ENCODE results near the gene GPER1. TPM values are rescaled to one million over a fixed set of nuclear protein-coding genes. Genes with fewer than 3 reads are reported as not detected.

The GPER1 gene
- total and polyA plus RNA-seq, 2 experiments from 2014 or later, result 0.89 TPM; not detected in 1

- TF ChIP-seq ZNF462 (CRISPR knock-in tag; IDR thresholded peaks at IDR 0.05) (no peak), ZNF331 (CRISPR knock-in tag; IDR thresholded peaks at IDR 0.05; ENCODE audit: low read depth) (no peak)
Observed at GRCh38 chr7:1110358-1110757, 22.4 kb downstream of the GPER1 start (continued).

GRCh38 chr7:1111156-1111555 is 23.2 kb downstream of the GPER1 start:
- Histone ChIP-seq H3K4me1 (ENCODE audit: insufficient read depth) (no peaks in the 10 kb centered on the region), H3K27me3 (ENCODE audit: insufficient read depth) (no peaks in the 10 kb centered on the region), H4K20me1 (replicated peaks; ENCODE audit: insufficient read depth) (peaks cover 7% of the 10 kb centered on the region; the same call in 1 of the 2 replicates), H3K9me2 (ENCODE audit: insufficient read depth) (no peaks in the 10 kb centered on the region), H3F3A (replicated peaks; ENCODE audit: low read depth) (no peaks in the 10 kb centered on the region), H2AFZ (no peak overlapping the region), H3K27ac (ENCODE audit: low read depth) (no peak overlapping the region), H3K79me2 (replicated peaks; ENCODE audit: insufficient read depth) (peaks cover 48% of the 10 kb centered on the region), H3K36me3 (ENCODE audit: insufficient read depth) (no peaks in the 10 kb centered on the region), H3K4me2 (no peak overlapping the region), H3K4me3 (no peak overlapping the region)
- H3K27me3 Mint-ChIP-seq (ENCODE audit: insufficient read depth, low read depth, poor library complexity), result peaks cover 7% of the 10 kb centered on the region
- no peak overlapping the region for H3K27ac Mint-ChIP-seq
- H3K9me3 Mint-ChIP-seq, result no peaks in the 10 kb centered on the region
- ATAC-seq, result no peak
- H3K36me3 Mint-ChIP-seq (ENCODE audit: low read depth), result peaks cover 4% of the 10 kb centered on the region; the same call in 2 of the 3 replicates
- H3K4me3 Mint-ChIP-seq, result no peak overlapping the region
- H3K4me1 Mint-ChIP-seq, result no peaks in the 10 kb centered on the region; the same call in 2 of the 3 replicates
- no peak for TF ChIP-seq ZNF114 (CRISPR knock-in tag; IDR thresholded peaks at IDR 0.05)
- TF ChIP-seq ZNF331 (CRISPR knock-in tag; IDR thresholded peaks at IDR 0.05; ENCODE audit: low read depth), result no peak
- no peak for TF ChIP-seq REST (IDR thresholded peaks at IDR 0.05; ENCODE audit: unreplicated experiment)
- no peak for DNase-seq (ENCODE audit: low spot score)
